CD4-positive, alpha-beta T cell treated with Interleukin-6 for 4 hours (primary cell): ENCODE data around the gene COL4A6.
"Not testable (repeated sequence)": the region's sequence is repeated elsewhere in the genome, so short reads cannot be mapped to it uniquely, and the experiment has no call there.

Source experiments
- DNase-seq: peaks from one replicate; pipeline ENCODE4 v3.0.0-alpha.2; 2020; ENCODE audit warnings: mixed read lengths

The COL4A6 gene

DNA sequence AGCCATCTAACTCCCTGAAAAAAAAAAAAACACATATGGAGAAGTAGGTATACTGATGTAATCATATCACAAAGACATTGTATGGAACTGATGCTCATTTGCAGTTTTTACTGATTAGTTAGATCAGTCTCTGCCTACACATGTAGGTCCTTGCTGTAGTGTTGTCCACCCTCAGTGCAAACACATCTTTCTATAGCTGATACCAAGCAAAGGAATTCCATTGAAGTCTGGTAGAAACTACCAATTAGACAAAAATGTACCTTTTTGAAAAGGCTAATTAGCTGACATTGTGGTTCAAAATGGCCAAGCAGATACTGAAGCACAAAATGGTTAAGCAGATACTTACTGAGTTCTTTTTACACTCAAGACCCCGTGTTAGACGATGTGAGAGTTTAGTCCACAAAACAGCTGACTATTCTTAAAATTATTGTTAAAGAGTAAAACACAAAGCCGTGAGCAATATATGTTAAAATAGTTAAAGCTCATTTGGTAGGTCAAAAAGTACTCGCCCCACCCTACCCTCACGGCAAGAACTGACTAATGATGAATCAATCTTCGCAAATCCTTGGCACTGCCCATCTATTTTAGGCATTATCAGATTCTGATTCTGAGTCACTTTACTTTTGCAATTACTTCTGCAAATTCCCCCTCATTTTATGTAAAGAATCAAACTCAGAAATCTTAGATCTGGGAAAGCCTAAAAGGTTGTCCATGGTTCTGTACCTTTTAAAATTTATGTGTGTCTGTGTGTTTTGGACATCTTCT, 40.4 kb downstream of the COL4A6 start:
- DNase-seq, result no peak

DNA sequence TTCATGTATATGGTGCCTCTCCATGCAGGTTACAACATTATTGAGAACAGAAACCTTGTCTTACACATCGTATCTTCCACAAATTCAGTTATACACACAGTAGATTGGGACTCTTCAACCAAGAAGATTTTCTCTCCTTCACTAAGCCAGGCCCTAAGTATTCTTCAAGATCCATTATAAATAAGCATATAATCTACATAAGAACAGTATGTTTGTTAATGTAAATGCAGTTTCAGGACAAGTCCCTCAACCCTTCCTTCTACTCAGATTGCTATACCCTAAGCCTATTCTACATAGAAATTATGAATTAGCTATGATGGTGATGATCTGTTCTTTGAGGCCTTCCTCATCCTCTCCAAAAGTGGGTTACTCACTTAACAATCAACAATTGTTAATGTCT, 41.2 kb downstream of the COL4A6 start:
- DNase-seq, result no peak

DNA sequence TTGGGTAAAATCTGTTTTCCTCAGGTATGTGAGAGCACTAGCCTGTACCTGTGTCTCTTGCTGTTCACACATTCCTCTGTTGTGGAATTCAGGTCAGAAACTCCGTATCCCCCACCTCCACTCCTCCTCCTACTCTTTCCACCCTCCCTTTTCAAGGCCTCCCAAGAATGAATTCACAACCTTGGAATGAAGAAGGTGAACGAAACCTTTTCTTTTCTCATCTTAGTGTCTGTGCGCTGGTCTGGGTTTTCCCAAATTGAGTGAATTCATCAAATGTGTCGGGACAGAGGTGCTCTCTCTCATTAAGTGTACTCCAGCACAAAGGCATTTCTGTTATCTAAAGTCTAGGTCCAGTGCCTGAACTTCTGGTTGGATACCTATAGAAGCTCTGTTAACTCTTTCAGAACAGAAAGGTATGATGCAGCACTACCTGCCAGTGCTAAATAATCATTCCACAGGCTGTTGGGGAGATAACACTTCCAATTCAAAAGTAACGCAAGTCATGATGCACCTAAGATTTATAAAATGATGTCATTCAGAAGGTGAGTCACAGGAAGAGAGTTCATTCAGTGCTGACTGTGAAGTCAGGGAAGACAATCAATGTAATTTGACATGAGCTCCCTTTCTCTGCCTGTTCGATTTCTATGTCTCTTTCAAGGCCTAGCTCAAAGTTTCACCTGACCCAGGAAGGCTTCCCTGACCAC, 41.9 kb downstream of the COL4A6 start:
- DNase-seq, result no peak

DNA sequence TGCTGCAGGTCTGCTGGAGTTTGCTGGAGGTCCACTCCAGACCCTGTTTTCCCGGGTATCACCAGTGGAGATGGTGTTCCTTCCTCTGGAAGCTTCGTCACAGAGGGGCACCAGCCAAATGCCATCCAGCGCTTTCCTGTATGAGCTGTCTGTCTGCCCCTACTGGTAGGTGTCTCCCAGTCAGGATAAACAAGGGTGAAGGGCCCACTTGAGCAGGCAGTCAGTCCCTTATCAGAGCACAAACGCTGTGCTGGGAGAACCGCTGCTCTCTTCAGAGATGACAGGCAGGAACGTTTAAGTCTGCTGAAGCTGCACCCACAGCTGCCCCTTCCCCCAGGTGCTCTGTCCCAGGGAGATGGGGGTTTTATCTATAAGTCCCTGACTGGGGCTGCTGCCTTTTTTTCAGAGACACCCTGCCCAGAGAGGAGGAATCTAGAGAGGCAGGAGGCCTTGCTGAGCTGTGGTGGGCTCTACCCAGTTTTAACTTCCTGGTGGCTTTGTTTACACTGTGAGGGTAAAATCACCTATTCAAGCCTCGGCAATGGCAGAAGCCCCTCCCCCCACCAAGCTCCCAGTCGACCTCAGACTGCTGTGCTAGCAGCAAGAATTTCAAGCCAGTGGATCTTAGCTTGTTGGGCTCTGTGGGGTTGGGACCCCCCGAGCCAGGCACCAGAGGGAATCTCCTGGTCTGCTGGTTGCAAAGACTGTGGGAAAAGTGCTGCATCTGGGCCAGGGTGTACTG, 47.1 kb downstream of the COL4A6 start:
- DNase-seq, result not testable (repeated sequence)

DNA sequence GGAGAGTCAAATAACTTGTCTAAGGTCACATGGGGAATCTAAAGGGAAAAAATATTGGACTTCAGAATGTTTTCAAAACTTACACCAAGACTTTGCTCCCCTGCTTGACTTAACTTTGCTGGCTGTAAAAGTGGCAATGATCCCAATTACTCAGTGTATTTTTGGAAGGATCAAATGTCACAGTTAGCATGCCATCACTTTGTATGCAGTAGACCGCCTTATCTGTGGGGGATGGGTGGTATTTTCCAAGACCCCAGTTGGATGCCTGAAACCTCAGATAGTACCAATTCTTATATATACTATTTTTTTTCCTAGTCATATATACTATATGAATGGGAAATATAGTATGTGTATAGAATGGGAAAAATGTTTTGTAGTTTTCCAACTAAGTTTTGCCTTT, 53.4 kb downstream of the COL4A6 start:
- no peak for DNase-seq

DNA sequence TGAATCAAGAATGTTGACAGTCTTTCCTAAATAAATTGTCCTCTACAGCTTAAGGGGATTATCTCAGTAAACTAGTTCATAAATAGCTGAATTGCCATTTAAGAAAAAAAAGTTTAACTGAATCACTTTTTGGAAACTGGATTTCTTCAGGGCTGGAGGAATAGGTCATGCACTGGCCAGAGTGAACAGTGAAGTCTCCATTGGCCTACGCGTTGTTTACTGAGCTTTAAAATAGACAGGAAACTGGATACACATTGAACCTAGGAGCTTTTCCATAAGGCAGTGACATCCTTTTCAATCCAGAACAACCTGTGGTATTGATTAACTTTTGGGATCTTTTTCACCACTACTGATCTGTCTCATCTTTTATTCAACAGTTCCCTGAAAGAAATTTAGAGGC, 58.0 kb downstream of the COL4A6 start:
- DNase-seq, result no peak

DNA sequence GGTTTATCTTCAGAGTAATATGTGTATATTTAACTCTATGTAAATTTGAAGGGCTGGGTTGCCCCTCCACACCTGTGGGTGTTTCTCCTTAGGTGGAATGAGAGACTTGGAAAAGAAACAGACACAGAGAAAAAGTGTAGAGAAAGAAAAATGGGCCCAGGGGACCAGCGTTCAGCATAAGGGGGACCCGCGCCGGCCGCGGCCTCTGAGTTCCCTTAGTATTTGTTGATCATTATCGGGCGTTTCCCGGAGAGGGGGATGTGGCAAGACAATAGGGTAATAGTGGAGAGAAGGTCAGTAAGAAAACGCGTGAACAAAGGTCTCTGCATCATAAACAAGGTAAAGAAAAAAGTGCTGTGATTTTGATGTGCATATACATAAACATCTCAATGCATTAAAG, 61.4 kb downstream of the COL4A6 start:
- DNase-seq, result not testable (repeated sequence)

DNA sequence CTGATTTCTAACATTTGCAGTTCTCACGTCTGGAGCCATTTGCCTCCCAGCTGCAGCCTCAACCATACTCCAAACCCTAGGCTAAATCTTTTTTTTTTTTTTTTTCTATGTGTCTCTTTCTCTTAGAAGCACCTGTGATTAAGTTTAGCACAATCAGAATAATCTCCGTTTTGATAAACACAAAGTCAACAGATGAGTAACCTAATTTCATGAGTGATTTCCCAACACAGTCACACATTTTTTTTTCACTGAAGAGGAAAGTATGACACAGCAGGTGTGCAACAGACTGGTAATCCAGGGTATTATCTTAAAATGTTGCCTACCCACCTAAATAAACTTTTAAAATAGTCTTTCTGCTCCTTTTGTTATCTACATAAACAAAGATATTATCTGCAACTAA, 62.6 kb downstream of the COL4A6 start:
- not testable (repeated sequence) for DNase-seq

DNA sequence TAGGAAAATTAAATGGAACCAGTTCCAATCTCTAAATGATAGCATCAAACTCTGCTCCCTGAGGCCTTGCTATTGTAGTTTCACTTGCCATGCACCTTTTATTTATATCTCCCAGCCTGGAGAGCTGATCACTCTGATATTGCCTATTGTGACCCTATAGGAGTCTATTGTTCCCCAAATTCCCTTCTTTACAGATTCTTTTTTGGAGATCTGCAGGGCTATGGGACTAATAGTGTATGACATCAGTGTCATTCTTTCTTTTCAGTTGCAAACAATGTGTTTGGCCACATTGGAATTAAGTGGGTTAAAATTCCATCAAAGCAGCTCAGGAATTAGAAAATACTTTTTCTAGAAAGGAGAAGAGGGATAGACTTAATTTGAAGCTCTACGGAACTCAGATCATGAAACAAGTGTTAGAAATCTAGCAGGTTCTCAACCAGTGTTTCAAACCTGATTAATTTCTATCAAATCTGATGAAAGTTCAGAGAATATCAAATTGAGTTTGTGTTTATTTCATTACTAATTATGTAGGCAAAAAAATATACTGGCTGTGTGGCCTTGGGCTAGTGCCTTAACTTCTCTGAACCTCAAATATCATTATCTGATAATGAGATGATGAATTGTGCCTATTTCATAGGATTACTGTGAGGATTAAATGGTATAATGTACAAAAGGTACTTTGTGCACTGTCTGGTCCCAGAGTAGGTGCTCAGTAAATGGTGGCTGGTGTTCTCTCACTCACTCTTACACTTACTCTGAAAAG, 71.4 kb downstream of the COL4A6 start:
- DNase-seq, result no peak

DNA sequence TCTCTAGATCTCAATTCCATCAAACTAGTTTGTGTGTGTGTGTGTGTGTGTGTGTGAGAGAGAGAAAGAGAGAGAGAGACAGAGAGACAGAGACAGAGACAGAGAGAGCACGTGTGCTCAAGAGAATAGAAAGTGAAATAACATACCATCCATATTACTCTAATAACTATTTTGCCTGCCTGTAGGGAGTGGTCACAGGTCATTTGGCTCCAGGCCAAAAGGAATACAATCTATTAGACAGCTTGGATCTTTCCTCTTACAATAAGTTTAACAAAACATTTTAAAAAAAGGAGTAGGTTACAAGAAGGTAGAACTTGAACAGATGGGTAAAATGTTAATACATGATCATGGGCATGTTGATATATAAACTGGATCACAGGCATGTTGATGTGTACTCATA, 76.2 kb downstream of the COL4A6 start:
- DNase-seq, result no peak

DNA sequence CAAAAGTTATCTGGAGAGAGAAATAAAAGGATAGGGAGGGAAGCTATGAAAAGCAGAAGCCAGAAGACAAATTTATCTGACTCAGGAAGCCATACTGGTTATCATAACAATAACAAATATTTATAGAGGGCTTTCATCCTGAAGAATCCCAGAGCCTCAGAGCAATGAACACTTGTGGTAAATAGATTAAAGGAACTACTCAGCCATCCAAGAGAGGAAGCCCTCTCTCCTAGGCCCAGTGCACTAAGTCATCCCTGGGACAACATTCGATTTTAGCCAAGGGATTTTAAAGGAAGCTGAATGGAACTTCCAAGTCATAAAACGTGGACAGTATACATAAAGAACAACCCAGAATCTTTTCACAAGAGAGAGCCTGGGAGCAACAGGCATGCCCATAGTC, 76.9 kb downstream of the COL4A6 start:
- no peak for DNase-seq

DNA sequence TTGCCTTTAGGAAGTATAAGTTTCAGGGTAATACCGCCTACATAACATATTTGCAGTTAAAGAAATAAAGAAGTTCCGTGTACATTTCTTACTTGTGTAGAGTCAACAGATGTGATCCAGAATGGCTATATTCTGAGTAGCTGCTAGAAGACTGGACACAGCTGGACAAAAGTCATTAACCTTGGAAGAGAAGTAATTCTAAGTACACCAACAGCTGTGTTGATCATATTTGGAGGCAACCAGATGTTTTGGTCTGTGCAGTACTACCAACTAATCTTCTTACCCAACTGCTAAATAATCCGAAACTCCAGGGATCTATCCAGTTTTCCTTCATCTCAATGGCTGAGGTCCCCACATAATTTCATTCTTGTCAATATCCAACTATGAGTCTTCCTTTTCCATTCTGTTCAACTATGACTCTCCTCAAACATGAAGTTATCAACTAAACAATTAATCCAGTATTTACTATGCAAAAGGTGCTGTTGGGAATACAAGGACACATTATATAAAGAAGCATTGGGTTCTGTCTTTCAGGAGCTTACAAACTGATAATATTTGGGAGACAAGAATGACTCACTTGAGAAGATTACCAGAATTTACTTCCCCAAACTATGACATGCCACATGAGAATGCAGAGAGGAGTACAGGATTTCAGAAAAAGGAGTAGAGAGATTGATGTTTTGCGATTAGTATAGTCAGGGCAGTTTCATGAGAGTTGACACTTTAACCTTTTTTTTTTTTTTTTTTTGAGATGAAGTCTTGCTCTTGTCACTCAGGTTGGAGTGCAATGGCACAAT, 78.2 kb downstream of the COL4A6 start:
- DNase-seq, result no peak

DNA sequence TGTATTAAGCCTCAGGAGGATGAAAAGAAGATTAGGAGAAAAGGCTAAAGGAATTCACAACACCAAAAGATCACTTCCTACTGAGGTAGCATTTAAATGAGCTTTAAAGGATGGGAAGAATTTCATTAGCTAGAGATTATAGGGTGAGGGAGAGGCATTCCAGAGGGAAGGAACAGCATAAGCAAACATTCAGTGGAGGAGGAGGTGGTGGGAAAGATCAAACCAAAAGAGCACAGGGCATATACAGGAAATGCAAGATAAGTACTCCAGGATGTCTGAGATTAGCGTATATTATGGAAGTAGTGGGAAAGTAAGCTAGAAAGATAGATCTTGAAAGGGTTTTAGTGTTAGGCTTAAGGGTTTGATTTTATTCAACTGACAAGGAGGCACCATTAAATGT, 84.8 kb downstream of the COL4A6 start:
- no peak for DNase-seq

DNA sequence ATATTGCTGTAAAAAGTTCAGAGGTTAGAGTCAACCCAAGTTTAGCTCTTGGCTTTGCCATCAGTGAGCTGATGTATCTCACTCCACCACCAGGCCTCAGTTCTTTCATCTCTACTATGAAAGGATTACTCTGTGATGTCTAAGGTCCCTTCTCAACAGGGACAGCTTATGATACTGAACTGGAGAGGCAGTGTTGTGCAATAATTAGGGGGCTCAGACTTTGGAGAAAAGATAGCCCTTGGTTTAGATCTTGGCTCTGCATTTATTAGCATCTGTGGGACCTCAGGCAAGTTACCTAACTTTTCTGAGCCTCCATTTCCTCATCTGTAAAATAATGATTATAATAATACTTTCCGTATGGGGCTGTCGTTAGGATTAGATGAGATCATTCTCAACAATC, 89.0 kb downstream of the COL4A6 start:
- no peak for DNase-seq

DNA sequence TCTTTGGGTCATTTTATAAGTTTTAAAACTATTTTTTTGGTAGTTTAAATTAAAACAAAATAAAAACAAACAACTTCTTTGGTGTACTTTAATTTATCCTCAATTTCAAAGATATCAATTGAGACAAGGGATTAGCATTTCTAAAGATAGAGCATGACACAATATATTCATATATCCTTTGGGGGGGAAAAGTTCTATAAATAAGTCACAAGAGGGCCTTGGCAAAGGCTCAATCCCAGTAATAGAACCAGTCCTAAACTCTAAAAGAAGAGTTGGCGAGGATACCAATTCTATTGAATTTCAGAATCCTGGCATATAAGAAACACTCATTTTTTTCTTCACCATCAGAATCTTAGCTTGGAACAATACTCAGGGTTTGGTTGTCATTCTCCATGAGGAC, 89.7 kb downstream of the COL4A6 start:
- no peak for DNase-seq

DNA sequence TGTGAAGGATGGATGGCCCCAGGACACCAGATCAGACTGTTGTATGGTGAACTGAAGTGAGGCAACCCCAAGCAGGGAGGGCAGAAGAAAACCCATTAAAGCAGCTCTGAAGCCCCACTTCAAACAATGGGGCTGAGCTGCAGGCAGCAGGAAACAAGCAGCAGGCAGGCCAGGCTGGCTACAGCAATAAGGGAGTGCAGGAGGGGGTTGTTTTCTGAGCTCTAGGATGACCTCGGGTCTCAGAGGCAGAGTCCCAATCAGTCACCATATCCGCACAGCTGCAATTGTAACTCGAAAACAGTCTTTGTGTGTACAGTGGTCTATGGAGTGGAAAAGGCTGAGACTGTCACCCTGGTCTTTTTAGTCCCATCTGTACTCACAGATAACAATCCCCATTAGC, 90.4 kb downstream of the COL4A6 start:
- DNase-seq, result no peak

DNA sequence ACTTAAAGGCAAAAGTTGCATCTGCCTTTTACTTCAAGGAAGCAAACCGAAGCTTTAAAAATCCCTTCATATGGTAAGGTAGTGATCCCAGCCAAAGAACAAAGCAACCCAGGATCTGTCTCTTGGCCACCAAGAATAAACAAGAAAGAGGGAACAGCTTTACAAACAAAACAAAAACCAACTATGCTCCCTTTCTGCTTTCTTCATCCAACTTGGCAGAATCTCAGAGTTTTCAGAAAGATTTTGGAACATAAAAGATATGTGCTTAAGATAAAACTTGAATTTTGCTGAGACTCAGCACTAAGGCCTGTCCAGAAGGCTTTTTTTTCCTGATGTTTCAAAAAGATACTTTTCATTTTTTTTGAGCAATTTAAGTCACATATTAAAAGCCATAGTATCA, 94.0 kb downstream of the COL4A6 start:
- DNase-seq, result no peak

DNA sequence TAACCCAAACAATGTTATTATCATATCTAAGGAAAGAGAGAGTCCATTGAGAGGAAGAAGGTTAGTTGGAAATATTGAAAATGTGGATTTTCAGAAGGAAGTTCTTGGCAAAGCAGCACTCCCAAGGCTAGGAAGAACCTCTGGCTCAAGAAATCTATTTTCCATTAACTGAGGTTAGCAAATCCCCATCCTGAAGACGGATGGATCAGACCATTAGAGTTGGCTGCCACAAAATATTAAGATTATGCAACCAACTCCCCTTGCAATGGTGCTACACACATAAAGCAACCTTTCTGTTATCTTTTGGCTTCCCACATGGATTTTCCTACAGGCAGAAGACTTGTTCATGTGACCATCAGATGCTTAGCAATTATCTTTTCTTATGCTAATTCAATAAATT, 96.3 kb downstream of the COL4A6 start:
- no peak for DNase-seq

DNA sequence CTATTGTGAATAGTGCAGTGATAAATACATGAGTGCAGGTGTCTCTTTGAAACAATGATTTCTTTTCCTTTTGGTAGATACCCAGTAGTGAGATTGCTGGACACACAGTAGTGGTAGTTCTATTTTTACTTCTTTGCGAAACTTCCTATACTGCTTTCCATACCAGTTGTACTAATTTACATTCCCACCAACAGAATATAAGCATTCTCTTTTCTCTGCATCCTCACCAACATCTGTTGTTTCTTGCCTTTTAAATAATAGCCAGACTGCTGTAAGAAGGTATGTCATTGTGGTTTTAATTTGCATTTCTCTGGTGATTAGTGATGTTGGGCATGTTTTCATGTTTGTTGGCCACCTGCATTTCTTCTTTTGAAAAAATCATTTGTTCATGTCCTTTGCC, 105.9 kb downstream of the COL4A6 start:
- no peak for DNase-seq

DNA sequence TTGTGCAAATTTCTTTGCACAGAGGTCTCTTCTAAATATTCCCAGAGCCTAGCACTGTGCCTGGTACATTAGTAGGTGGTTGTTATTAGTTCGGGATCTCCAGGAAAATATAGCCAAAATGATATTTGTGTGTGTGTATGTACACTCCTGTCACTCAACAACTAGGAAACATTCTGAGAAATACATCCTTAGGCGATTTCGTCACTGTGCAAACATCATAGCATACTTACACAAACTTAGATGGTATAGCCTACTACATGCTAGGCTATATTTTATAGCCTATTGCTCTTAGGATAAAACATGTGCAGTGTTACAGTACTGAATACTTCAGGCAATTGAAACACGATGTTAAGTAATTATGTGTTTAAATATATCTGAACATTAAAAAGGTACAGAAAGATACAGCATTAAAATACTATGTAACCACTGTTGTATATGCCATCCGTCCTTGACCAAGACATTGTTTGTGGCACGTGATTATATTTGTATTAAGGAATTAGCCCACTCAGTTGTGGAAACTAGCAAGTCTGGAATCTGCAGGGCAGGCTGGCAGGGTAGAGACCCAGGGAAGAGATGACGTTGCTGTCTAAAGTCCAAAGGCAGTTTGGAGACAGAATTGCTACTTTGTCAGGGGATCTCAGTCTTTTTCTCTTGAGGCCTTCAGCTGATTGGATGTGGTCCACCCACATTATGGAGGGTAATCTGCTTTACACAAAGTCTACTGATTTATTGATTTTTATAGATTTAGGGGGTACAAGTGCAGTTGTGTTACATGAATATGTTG, 106.9 kb downstream of the COL4A6 start:
- no peak for DNase-seq

DNA sequence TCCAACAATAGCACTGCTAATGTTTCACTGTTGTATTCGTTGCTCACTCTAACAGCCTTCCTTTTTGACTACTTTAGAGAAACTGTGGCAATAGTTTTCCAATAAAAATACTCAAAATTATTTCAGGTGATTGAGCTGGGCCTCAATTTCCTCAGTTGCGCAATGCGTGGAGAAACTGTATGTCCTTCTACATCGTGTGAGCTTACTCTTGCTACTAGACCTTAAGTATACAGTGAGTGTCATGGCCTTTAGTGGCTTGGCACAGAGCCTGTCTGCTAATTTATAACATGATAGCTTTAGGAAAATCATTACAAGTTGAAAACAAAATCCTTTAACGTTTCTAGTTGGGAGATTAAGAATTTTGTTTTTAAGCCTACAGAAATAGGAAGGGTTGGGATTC, 114.5 kb downstream of the COL4A6 start:
- no peak for DNase-seq

DNA sequence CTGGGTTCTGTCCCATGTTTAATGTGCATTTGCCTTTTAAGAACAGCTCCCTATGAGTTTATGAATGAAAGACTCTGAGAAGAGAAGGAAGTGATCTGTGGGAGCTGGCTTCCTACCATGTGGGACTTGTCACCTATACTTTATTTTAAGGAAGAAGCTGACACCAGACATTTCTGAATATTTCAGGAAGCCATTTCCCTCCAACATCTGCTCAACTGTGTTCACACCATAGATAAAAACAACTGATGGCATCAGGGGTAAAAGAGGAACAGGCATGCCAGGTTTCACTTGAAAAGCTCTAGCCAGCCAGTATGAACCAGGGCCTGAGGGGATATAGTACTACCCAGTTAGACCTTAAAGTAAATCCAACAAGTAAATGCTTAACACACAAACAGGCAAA, 116.0 kb downstream of the COL4A6 start:
- DNase-seq, result no peak
